ENCODE results near the gene LOXHD1. TPM values are rescaled to one million over a fixed set of nuclear protein-coding genes. Genes with fewer than 3 reads are reported as not detected.

The LOXHD1 gene
- total and polyA plus RNA-seq, 2 experiments from 2014 or later: 0.21 TPM; not detected in 1

DNA sequence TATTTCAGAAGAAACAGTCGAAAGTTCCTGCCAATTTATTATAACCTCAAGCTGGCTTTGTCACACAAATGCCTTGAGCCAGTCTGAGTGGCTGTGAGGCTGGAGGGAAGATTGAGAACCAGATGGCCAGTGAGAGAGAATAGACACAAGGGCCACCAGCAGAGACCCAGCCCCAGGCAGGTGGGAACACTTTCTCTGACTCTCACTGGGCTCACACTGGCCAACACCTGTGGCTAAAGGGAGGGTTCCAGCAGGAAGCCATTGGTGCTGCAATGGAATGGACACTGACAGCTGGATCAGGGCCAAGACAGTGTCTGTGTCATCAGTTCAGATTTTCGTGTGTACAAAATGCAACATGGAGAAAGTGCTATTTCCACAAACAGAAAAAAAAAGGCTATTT, 29.9 kb downstream of the LOXHD1 start:
- DNase-seq (ENCODE audit: low read depth in 1 of 2, low spot score in 1 of 2): no peak
- TF ChIP-seq, protein P1, sequence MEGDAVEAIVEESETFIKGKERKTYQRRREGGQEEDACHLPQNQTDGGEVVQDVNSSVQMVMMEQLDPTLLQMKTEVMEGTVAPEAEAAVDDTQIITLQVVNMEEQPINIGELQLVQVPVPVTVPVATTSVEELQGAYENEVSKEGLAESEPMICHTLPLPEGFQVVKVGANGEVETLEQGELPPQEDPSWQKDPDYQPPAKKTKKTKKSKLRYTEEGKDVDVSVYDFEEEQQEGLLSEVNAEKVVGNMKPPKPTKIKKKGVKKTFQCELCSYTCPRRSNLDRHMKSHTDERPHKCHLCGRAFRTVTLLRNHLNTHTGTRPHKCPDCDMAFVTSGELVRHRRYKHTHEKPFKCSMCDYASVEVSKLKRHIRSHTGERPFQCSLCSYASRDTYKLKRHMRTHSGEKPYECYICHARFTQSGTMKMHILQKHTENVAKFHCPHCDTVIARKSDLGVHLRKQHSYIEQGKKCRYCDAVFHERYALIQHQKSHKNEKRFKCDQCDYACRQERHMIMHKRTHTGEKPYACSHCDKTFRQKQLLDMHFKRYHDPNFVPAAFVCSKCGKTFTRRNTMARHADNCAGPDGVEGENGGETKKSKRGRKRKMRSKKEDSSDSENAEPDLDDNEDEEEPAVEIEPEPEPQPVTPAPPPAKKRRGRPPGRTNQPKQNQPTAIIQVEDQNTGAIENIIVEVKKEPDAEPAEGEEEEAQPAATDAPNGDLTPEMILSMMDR (IDR thresholded peaks at IDR 0.05; ENCODE audit: low read depth, low read length): no peak
- Histone ChIP-seq H3K9me3 (ENCODE audit: low read depth) (no peaks in the 10 kb centered on the region), H3K27ac (no peak overlapping the region), H3K4me1 (ENCODE audit: low read depth) (peaks cover 5% of the 10 kb centered on the region), H3K4me3 (no peak overlapping the region), H3K36me3 (no peaks in the 10 kb centered on the region), H3K27me3 (peaks cover 3% of the 10 kb centered on the region)

DNA sequence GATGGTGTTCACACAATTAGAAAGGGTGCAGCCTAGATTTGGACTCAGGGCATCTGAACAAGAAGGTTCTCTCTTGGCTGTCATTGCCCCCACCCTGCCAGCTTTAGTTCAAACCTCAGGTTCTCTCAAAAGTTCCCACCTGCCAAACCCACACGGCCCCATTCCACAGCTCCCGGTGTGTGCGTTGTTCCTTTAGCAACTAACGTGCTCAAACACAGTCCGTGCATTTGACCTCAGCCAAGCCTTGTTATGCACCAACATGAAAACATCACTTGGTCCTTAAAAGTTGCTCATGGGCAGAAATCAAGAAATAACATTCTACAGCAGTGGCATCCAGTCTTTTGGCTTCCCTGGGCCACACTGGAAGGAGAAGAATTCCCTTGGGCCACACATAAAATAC, 32.0 kb downstream of the LOXHD1 start:
- no peak for DNase-seq (ENCODE audit: low read depth in 1 of 2, low spot score in 1 of 2)
- TF ChIP-seq, protein P1 (IDR thresholded peaks at IDR 0.05; ENCODE audit: low read depth, low read length): no peak
- Histone ChIP-seq H3K4me3 (no peak overlapping the region), H3K36me3 (no peaks in the 10 kb centered on the region), H3K27me3 (peaks cover 3% of the 10 kb centered on the region), H3K27ac (no peak overlapping the region), H3K4me1 (ENCODE audit: low read depth) (peaks cover 5% of the 10 kb centered on the region), H3K9me3 (ENCODE audit: low read depth) (no peaks in the 10 kb centered on the region)

DNA sequence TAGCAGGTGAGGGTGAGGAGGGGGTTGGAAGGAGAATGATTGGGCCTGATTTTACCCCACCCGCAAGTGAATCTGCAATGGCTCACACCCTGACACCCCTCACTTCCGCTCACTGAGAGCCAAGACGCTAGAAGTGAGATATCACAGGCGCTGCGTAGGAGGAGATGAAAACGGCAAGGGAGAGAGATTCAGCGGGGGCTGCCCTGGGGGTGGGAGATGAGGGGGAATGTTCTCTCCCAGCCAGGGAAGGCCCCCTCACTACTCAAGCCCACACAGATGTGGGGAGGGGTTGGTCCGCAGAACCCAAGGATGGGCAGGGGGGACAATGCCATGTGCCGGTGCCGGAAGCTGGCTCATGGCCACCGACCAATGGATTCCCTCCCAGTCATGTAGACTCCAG, 32.9 kb downstream of the LOXHD1 start:
- TF ChIP-seq, protein P1 (IDR thresholded peaks at IDR 0.05; ENCODE audit: low read depth, low read length): no peak

DNA sequence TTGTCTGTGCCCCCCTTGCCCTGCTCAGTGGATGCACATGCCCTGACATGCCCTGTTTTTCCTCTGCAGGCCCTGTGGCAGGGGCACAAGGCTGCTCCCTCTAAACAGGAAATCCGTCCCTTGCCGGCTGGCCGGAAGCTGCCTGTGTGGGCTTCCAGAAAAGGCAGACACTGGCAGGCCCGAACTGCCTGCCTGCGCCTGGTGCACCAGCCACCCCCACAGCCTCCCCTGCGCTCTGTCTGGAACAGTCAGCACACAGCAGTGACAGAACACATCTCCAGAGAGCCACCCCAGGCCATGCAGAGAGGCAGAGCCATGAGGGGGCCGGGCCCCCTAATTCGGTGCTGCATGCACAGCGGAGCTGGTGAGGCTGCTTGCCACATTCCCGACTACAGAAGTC, 33.5 kb downstream of the LOXHD1 start:
- H3K9me3 ChIP-seq (ENCODE audit: low read depth): no peaks in the 10 kb centered on the region
- no peak overlapping the region for H3K4me3 ChIP-seq
- H3K27me3 ChIP-seq: peaks cover 3% of the 10 kb centered on the region
- no peak overlapping the region for H3K27ac ChIP-seq
- TF ChIP-seq, protein P1 (IDR thresholded peaks at IDR 0.05; ENCODE audit: low read depth, low read length): no peak
- DNase-seq (ENCODE audit: low read depth in 1 of 2, low spot score in 1 of 2): peak in 1 of 2 donors; percentile 10
- H3K36me3 ChIP-seq: no peaks in the 10 kb centered on the region
- peaks cover 5% of the 10 kb centered on the region for H3K4me1 ChIP-seq (ENCODE audit: low read depth)

More for the DNA sequence above, 32.9 kb downstream of the LOXHD1 start:
- Histone ChIP-seq H3K27ac (no peak overlapping the region), H3K4me3 (no peak overlapping the region), H3K27me3 (peaks cover 3% of the 10 kb centered on the region), H3K4me1 (ENCODE audit: low read depth) (peaks cover 5% of the 10 kb centered on the region), H3K36me3 (no peaks in the 10 kb centered on the region), H3K9me3 (ENCODE audit: low read depth) (no peaks in the 10 kb centered on the region)
- peak in 1 of 2 donors; percentile 13 for DNase-seq (ENCODE audit: low read depth in 1 of 2, low spot score in 1 of 2)

DNA sequence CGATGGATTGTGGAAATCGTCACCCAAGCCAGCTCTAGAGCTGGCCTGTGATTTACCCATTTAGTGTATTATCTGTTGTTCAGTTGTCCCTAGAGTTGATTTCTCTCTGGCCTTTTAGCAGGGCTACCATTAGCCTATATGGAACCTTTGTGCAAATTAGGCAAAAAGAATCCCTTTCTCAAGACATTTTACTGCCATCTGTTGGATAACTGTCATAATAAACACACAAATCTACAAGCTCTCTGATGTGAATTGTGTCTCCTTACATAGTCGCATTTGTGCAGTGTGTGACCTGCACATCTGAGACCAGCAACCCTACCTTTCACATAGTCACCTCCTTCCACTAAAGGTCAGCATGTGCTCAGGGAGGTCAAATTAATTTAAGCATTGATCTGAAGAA, 34.0 kb downstream of the LOXHD1 start:
- Histone ChIP-seq H3K4me3 (no peak overlapping the region), H3K27me3 (no peaks in the 10 kb centered on the region), H3K9me3 (ENCODE audit: low read depth) (no peaks in the 10 kb centered on the region), H3K36me3 (no peaks in the 10 kb centered on the region), H3K4me1 (ENCODE audit: low read depth) (peaks cover 5% of the 10 kb centered on the region), H3K27ac (no peak overlapping the region)
- TF ChIP-seq, protein P1 (IDR thresholded peaks at IDR 0.05; ENCODE audit: low read depth, low read length): no peak
- DNase-seq (ENCODE audit: low read depth in 1 of 2, low spot score in 1 of 2): peak in 1 of 2 donors; percentile 25

DNA sequence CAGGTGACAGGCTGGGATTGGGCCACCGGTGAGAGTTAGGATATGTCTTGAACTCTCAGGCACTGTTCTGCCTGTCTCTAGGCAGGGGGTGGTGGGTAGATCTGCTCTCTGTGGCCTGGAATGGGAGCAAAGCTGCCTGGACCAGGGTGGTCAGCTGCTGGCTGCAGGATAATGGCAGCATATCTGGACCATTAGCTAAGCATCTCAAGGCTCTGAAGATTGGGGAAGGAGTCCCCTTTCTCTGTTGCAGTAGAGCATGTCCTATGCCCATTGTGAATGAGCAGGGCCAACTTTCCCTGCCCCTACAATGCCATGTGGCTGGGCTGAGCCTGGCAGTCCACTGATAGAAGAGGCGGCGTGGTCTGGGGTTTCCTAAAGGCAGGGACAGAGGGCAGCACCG, 34.6 kb downstream of the LOXHD1 start:
- Histone ChIP-seq H3K27ac (no peak overlapping the region), H3K36me3 (no peaks in the 10 kb centered on the region), H3K9me3 (ENCODE audit: low read depth) (no peaks in the 10 kb centered on the region), H3K4me3 (no peak overlapping the region), H3K27me3 (no peaks in the 10 kb centered on the region), H3K4me1 (ENCODE audit: low read depth) (peaks cover 5% of the 10 kb centered on the region)
- no peak for DNase-seq (ENCODE audit: low read depth in 1 of 2, low spot score in 1 of 2)
- TF ChIP-seq, protein P1 (IDR thresholded peaks at IDR 0.05; ENCODE audit: low read depth, low read length): no peak
